Natural killer cell (primary cell): ENCODE data around the gene PDE6G. TPM values are rescaled to one million over a fixed set of nuclear protein-coding genes. Genes with fewer than 3 reads are reported as not detected.

Experiments used
- ATAC-seq, 3 donors: fragments of 150-1000 bp in 2 of 3; fragments of 200-7000 bp in 1 of 3; cut with Tn5 transposase; 1 replicate in 1 of 3; 2 replicates in 2 of 3; pipeline ENCODE4 v1.10.0; 2021; ENCODE audit warnings: mild to moderate bottlenecking in 2 of 3, moderate library complexity in 2 of 3
- DNase-seq, 2 donors: peaks; one replicate each; pipeline versions ENCODE4 v3.0.0 to v3.0.0-alpha.2; 2013 to 2021; ENCODE audit warnings: mixed read lengths in 1 of 2
- H3K27ac ChIP-seq: one replicate; pipeline ENCODE4 v1.5.1; 2013; ENCODE audit warnings: mild to moderate bottlenecking, low read length
- H3K27me3 ChIP-seq: one replicate; pipeline ENCODE4 v1.6.1; 2013; ENCODE audit warnings: low read length; ENCODE audit not compliant: control insufficient read depth, insufficient read depth
- H3K36me3 ChIP-seq: one replicate; pipeline ENCODE4 v1.6.1; 2013; ENCODE audit warnings: low read length; ENCODE audit not compliant: control insufficient read depth, insufficient read depth
- H3K4me1 ChIP-seq: one replicate; pipeline ENCODE4 v1.6.1; 2013; ENCODE audit warnings: low read length; ENCODE audit not compliant: control insufficient read depth, insufficient read depth
- H3K4me3 ChIP-seq: one replicate; pipeline ENCODE4 v1.5.1; 2013; ENCODE audit warnings: low read length
- H3K9me3 ChIP-seq: one replicate; pipeline ENCODE4 v1.6.1; 2013; ENCODE audit warnings: low read length; ENCODE audit not compliant: control insufficient read depth, insufficient read depth
- H3K27ac Mint-ChIP-seq, 2 donors: one replicate each; pipeline ENCODE4 v1.8.0; 2022; ENCODE audit warnings: mild to moderate bottlenecking in 2 of 2, mixed read lengths in 2 of 2, moderate library complexity in 1 of 2
- H3K27me3 Mint-ChIP-seq, 2 donors: one replicate each; pipeline ENCODE4 v1.8.0; 2022; ENCODE audit warnings: low read depth in 2 of 2, mixed read lengths in 2 of 2
- H3K36me3 Mint-ChIP-seq: one replicate; pipeline ENCODE4 v1.8.0; 2022; ENCODE audit warnings: mixed read lengths
- H3K4me1 Mint-ChIP-seq, 2 donors: one replicate each; pipeline ENCODE4 v1.8.0; 2022; ENCODE audit warnings: mixed read lengths in 2 of 2
- H3K4me3 Mint-ChIP-seq: one replicate; pipeline ENCODE4 v1.8.0; 2022; ENCODE audit warnings: mild to moderate bottlenecking, moderate library complexity, mixed read lengths
- H3K9me3 Mint-ChIP-seq, 2 donors: one replicate each; pipeline ENCODE4 v1.8.0; 2022; ENCODE audit warnings: mixed read lengths in 2 of 2
- WGBS: methylation state at CpG from one replicate; pipeline ENCODE4 v1.1.7; 2013; ENCODE audit warnings: missing lambda C conversion rate; ENCODE audit not compliant: insufficient coverage; 5-methylcytosine and 5-hydroxymethylcytosine counted together
- intact Hi-C: fragments of 100-400 bp; cut with micrococcal nuclease; formaldehyde crosslinking; loops from one replicate; pipeline ENCODE4 v1.14.2; 2022
- total RNA-seq, 4 donors: library from RNA; stranded (reverse); fragments of 120-200 nt in 1 of 4; gene quantifications; one replicate each; pipeline versions ENCODE4 v1.2.3 to v1.2.4, GENCODE V29; 2013 to 2022
- TF ChIP-seq, protein P1 (sequence below): fragments of 200-600 bp; IDR thresholded peaks from one replicate; pipeline ENCODE4 v1.8.0; 2022; ENCODE audit warnings: antibody characterized with exemption

PDE6G gene
- total RNA-seq, 3 donors from 2014 or later (not counting 1 experiment from before 2014, with no cell fraction given), result 21.9 to 42.8 (median 26.6) TPM

- H3K9me3 ChIP-seq, result no peaks in the 10 kb centered on the region
- no peak overlapping the region for H3K27ac ChIP-seq
- ATAC-seq (no peak), DNase-seq (no peak)
- no peaks in the 10 kb centered on the region for H3K27me3 ChIP-seq
- no peaks in the 10 kb centered on the region for H3K9me3 Mint-ChIP-seq
- no peaks in the 10 kb centered on the region for H3K36me3 Mint-ChIP-seq
- TF ChIP-seq, protein P1, sequence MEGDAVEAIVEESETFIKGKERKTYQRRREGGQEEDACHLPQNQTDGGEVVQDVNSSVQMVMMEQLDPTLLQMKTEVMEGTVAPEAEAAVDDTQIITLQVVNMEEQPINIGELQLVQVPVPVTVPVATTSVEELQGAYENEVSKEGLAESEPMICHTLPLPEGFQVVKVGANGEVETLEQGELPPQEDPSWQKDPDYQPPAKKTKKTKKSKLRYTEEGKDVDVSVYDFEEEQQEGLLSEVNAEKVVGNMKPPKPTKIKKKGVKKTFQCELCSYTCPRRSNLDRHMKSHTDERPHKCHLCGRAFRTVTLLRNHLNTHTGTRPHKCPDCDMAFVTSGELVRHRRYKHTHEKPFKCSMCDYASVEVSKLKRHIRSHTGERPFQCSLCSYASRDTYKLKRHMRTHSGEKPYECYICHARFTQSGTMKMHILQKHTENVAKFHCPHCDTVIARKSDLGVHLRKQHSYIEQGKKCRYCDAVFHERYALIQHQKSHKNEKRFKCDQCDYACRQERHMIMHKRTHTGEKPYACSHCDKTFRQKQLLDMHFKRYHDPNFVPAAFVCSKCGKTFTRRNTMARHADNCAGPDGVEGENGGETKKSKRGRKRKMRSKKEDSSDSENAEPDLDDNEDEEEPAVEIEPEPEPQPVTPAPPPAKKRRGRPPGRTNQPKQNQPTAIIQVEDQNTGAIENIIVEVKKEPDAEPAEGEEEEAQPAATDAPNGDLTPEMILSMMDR, result no peak
- H3K27me3 Mint-ChIP-seq, result no peaks in the 10 kb centered on the region
- H3K4me1 ChIP-seq, result peaks cover 30% of the 10 kb centered on the region
- peaks cover 14% of the 10 kb centered on the region for H3K36me3 ChIP-seq
- H3K4me3 Mint-ChIP-seq, result peak overlapping the region; percentile 96
- 50% methylated on average over 19 of the region's 19 CpGs for WGBS
- H3K27ac Mint-ChIP-seq, result peak overlapping the region; percentile 79 to 88
- peak overlapping the region; percentile 82 for H3K4me3 ChIP-seq
- intact Hi-C loops, result loop anchor here (1.0 kb wide), 1 partner anchor 21 kb away; the partner anchor contains the start of gene MRPL12
- peaks cover 7 to 32% of the 10 kb centered on the region in 2 donors for H3K4me1 Mint-ChIP-seq
Observed at GRCh38 chr17:81682565-81683207, 26.3 kb upstream of the PDE6G start.

DNA sequence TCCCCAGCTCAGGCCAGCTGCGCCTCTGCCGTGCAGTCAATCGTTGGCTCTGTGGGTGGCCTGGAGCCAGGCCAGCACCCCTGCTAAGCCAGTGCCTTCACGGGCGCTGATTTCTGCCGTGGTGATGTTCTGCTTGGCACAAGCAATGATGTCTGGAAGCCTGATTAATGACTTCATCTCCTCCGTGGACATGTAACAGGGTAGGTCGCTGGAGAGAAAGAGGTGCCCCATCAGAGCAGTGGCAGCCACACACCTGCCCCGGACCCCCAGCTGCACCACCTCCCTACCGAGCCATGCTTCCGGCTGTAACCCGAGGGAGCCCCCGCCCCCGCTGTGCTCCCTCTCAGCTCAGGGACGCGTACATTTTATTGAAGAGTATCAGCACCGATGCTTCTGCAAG, 25.3 kb upstream of the PDE6G start:
- H3K9me3 Mint-ChIP-seq, result no peaks in the 10 kb centered on the region
- H3K27ac Mint-ChIP-seq, result no peak overlapping the region
- H3K4me3 Mint-ChIP-seq, result peak overlapping the region; percentile 25
- Histone ChIP-seq H3K27ac (no peak overlapping the region), H3K27me3 (no peaks in the 10 kb centered on the region), H3K36me3 (peaks cover 4% of the 10 kb centered on the region), H3K4me3 (no peak overlapping the region), H3K4me1 (peaks cover 30% of the 10 kb centered on the region), H3K9me3 (no peaks in the 10 kb centered on the region)
- no peaks in the 10 kb centered on the region for H3K27me3 Mint-ChIP-seq
- ATAC-seq (no peak), DNase-seq (no peak)
- intact Hi-C loops, result no loop called here
- peaks cover 7 to 24% of the 10 kb centered on the region in 2 donors for H3K4me1 Mint-ChIP-seq
- TF ChIP-seq, protein P1, result no peak
- 95% methylated on average over 17 of the region's 17 CpGs for WGBS
- H3K36me3 Mint-ChIP-seq, result no peaks in the 10 kb centered on the region

- Mint-ChIP-seq H3K9me3 (no peaks in the 10 kb centered on the region), H3K27me3 (no peaks in the 10 kb centered on the region), H3K4me3 (no peak overlapping the region), H3K27ac (no peak overlapping the region), H3K36me3 (no peaks in the 10 kb centered on the region), H3K4me1 (peaks cover 14 to 23% of the 10 kb centered on the region in 2 donors)
- TF ChIP-seq, protein P1, result no peak
- intact Hi-C loops, result no loop called here
- no peak overlapping the region for H3K27ac ChIP-seq
- WGBS, result 94% methylated on average over 11 of the region's 11 CpGs
- peaks cover 22% of the 10 kb centered on the region for H3K4me1 ChIP-seq
- no peaks in the 10 kb centered on the region for H3K36me3 ChIP-seq
- DNase-seq (no peak), ATAC-seq (no peak)
- no peaks in the 10 kb centered on the region for H3K9me3 ChIP-seq
- H3K27me3 ChIP-seq, result no peaks in the 10 kb centered on the region
- no peak overlapping the region for H3K4me3 ChIP-seq
Observed at GRCh38 chr17:81680150-81680549, 23.8 kb upstream of the PDE6G start.

DNA sequence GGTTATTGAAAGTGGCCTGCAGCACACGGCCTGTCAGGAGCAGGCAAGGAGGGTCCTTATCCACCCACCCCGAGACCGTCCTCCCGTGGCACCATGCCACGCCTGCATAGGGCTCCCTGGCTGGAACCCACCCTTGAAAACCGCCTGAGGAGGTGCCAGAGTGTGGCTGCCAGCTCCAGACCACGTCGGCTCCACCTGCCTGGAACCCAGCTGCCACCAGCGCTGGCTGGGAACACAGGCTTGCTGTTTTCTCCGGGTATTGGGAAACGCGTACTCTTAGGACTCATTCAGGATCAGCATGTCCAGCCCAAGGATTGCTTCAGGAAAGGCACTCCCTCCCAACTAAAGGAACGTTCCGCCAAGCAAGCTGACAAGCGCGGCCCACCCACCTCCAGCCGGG, 20.6 kb upstream of the PDE6G start:
- 92% methylated on average over 17 of the region's 17 CpGs for WGBS
- H3K4me3 Mint-ChIP-seq, result no peak overlapping the region
- no peak for ATAC-seq
- TF ChIP-seq, protein P1, result no peak
- Histone ChIP-seq H3K27me3 (no peaks in the 10 kb centered on the region), H3K27ac (no peak overlapping the region), H3K4me1 (no peaks in the 10 kb centered on the region), H3K36me3 (peaks cover 16% of the 10 kb centered on the region), H3K4me3 (no peak overlapping the region), H3K9me3 (no peaks in the 10 kb centered on the region)
- H3K36me3 Mint-ChIP-seq, result no peaks in the 10 kb centered on the region
- no peaks in the 10 kb centered on the region for H3K27me3 Mint-ChIP-seq
- intact Hi-C loops, result no loop called here
- no peaks in the 10 kb centered on the region for H3K9me3 Mint-ChIP-seq
- peaks cover 7 to 8% of the 10 kb centered on the region in 2 donors for H3K4me1 Mint-ChIP-seq
- no peak overlapping the region for H3K27ac Mint-ChIP-seq
- no peak for DNase-seq
